Measurements from ENCODE around the gene DOCK2.

The DOCK2 gene

DNA sequence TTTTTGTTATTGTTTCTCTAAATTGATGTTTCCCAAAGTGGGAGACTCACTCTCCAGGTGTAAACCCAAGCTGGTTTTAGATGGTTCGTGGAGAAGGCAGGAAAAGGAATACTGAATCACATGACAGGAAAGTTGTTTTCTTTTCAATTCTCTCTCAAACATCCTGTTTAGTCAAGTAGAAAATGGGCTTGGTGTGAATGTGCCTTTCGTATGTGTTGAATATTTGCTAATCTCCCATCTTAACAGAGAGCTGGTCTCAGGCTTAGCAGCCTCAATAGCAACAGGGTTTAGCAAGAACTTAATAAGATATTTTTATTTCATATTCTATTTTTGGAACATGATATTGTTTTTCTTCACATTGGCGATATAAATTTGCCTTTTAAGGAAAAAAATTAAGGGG, 223.5 kb downstream of the DOCK2 start:
- TF ChIP-seq, protein P1, sequence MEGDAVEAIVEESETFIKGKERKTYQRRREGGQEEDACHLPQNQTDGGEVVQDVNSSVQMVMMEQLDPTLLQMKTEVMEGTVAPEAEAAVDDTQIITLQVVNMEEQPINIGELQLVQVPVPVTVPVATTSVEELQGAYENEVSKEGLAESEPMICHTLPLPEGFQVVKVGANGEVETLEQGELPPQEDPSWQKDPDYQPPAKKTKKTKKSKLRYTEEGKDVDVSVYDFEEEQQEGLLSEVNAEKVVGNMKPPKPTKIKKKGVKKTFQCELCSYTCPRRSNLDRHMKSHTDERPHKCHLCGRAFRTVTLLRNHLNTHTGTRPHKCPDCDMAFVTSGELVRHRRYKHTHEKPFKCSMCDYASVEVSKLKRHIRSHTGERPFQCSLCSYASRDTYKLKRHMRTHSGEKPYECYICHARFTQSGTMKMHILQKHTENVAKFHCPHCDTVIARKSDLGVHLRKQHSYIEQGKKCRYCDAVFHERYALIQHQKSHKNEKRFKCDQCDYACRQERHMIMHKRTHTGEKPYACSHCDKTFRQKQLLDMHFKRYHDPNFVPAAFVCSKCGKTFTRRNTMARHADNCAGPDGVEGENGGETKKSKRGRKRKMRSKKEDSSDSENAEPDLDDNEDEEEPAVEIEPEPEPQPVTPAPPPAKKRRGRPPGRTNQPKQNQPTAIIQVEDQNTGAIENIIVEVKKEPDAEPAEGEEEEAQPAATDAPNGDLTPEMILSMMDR (IDR thresholded peaks at IDR 0.05; ENCODE audit: insufficient read depth, low read depth, low read length, missing control alignments) = no peak
- DNase-seq (ENCODE audit: low read depth) = no peak
- H3K4me3 ChIP-seq (ENCODE audit: low read length) = no peak overlapping the region

DNA sequence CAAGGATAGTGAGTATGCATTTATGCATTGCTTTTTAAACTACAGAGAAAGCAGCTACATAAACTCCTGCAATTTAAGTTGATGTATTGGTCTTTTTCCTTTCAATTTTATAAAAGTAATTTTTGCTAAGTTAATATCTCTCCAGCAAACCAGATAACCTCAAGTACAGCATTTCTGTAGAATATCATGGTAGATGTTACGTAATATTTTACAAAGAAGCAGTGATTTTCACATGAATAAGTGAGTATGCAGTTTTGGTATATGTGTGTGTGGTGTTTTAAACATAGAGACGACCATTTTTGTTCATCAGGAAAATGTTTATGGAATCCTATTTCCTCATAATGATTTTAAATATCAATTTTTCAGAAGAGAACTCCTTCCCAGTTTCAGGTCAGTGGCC, 224.4 kb downstream of the DOCK2 start:
- TF ChIP-seq, protein P1 (IDR thresholded peaks at IDR 0.05; ENCODE audit: insufficient read depth, low read depth, low read length, missing control alignments) = no peak
- DNase-seq (ENCODE audit: low read depth) = no peak
- no peak overlapping the region for H3K4me3 ChIP-seq (ENCODE audit: low read length)

- TF ChIP-seq, protein P1 (IDR thresholded peaks at IDR 0.05; ENCODE audit: insufficient read depth, low read depth, low read length, missing control alignments) = no peak
- H3K4me3 ChIP-seq (ENCODE audit: low read length) = no peak overlapping the region
- peak; percentile 13 for DNase-seq (ENCODE audit: low read depth)
These were observed 224.9 kb downstream of the DOCK2 start for GRCh38 chr5:169861934-169862333.

DNA sequence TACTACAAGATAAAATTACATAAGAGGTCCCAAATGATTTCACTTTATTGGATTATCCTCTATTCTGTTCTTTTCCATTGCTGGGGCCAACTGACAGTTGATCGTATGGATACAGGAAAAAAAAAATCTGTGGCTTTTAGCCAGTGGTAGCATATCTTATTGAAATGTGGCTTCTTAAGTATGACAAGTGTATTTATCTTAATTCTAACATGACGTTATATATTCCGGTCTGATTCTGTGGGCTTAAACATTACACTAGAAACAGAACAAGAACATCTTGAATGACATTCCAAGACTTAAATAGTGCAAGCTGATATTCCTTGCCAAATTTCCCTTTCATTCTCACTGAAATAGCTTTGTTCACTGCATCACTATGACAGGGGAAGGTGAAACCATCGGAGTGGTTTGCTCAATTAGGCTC, 225.3 kb downstream of the DOCK2 start:
- TF ChIP-seq, protein P1 (IDR thresholded peaks at IDR 0.05; ENCODE audit: insufficient read depth, low read depth, low read length, missing control alignments) = no peak
- H3K4me3 ChIP-seq (ENCODE audit: low read length) = no peak overlapping the region
- no peak for DNase-seq (ENCODE audit: low read depth)

DNA sequence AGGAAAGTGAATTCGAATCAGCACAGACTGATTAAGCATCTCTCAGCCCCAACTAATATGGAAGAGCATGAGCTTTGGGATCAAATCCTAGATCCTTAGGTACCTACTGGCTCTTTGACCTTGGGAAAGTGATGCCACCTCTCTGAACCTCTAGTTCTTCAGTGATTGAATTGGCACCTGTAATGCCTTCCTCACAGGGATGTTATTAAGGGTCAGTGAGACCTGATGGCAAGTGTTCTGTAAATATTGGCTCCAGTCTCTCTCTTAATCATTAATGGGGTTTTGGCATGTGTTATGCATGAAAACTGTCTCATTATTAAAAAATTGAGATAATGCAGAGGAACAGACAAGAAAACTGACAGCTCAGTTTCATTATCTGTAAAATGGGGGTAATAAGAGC, 227.4 kb downstream of the DOCK2 start:
- TF ChIP-seq, protein P1 (IDR thresholded peaks at IDR 0.05; ENCODE audit: insufficient read depth, low read depth, low read length, missing control alignments) = no peak
- H3K4me3 ChIP-seq (ENCODE audit: low read length) = no peak overlapping the region
- DNase-seq (ENCODE audit: low read depth) = no peak

- TF ChIP-seq, protein P1 (IDR thresholded peaks at IDR 0.05; ENCODE audit: insufficient read depth, low read depth, low read length, missing control alignments) = no peak
- no peak for DNase-seq (ENCODE audit: low read depth)
These were observed 230.3 kb downstream of the DOCK2 start for GRCh38 chr5:169867347-169867746.

DNA sequence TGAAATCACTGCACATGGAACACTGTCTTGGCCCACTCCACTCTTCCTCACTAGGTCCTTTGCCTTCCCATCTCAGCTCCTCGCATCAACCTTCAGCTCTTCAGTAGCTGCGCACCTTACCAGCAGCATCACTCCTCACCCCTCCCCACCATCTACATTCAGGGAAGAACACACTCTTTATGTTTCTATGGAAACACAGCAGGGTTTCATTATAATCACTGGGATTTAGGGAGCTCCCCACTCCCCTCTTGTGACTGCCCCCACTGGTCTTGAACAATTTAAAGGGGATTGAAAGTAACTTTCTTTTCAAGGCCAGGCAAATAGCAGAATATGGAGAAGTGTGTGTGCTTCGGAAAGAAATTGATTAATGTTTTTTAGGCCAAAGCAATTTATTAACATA, 232.0 kb downstream of the DOCK2 start:
- TF ChIP-seq, protein P1 (IDR thresholded peaks at IDR 0.05; ENCODE audit: insufficient read depth, low read depth, low read length, missing control alignments) = no peak
- H3K4me3 ChIP-seq (ENCODE audit: low read length) = no peak overlapping the region
- DNase-seq (ENCODE audit: low read depth) = no peak

More at GRCh38 chr5:169867347-169867746, 230.3 kb downstream of the DOCK2 start:
- no peak overlapping the region for H3K4me3 ChIP-seq (ENCODE audit: low read length)
